ENCODE data around the gene MAF. TPM values are rescaled to one million over a fixed set of nuclear protein-coding genes. Genes with fewer than 3 reads are reported as not detected.

Gene MAF
- total RNA-seq, 1 experiment from 2014 or later, result 6.6 TPM

- POLR2A ChIA-PET, result no interaction called here
- Mint-ChIP-seq H3K36me3 (no peaks in the 10 kb centered on the region), H3K4me1 (no peaks in the 10 kb centered on the region), H3K27me3 (ENCODE audit: low read depth) (peaks cover 2% of the 10 kb centered on the region; the same call in 1 of the 2 replicates), H3K4me3 (no peak overlapping the region), H3K9me3 (peaks cover 15% of the 10 kb centered on the region), H3K27ac (no peak overlapping the region)
- DNase-seq (ENCODE audit: low spot score) (no peak), ATAC-seq (no peak)
- no peak for TF ChIP-seq HMGA2 (CRISPR knock-in tag; IDR thresholded peaks at IDR 0.05)
- CTCF ChIA-PET, result no interaction called here
Observed at GRCh38 chr16:79627092-79627491, 26.6 kb upstream of the MAF start.

- Mint-ChIP-seq H3K36me3 (no peaks in the 10 kb centered on the region), H3K9me3 (peaks cover 15% of the 10 kb centered on the region), H3K4me3 (no peak overlapping the region), H3K4me1 (no peaks in the 10 kb centered on the region), H3K27me3 (ENCODE audit: low read depth) (peaks cover 2% of the 10 kb centered on the region; the same call in 1 of the 2 replicates), H3K27ac (no peak overlapping the region)
- ATAC-seq (no peak), DNase-seq (ENCODE audit: low spot score) (no peak)
- CTCF ChIA-PET, result no interaction called here
- TF ChIP-seq ERG (CRISPR knock-in tag; IDR thresholded peaks at IDR 0.05) (no peak), ZNF512 (CRISPR knock-in tag; IDR thresholded peaks at IDR 0.05; ENCODE audit: borderline replicate concordance) (no peak), ZNF281 (CRISPR knock-in tag; IDR thresholded peaks at IDR 0.05) (no peak), ETV6 (CRISPR knock-in tag; IDR thresholded peaks at IDR 0.05) (no peak), IRF2 (CRISPR knock-in tag; IDR thresholded peaks at IDR 0.05; ENCODE audit: borderline replicate concordance, low read depth) (no peak)
- POLR2A ChIA-PET, result no interaction called here
Observed at GRCh38 chr16:79625738-79626137, 25.2 kb upstream of the MAF start.

GRCh38 chr16:79623824-79624223 is 23.3 kb upstream of the MAF start:
- ATAC-seq, result no peak
- ChIA-PET POLR2A (no interaction called here), CTCF (no interaction called here)

GRCh38 chr16:79623062-79623461 is 22.5 kb upstream of the MAF start:
- no peak overlapping the region for H3K27ac Mint-ChIP-seq
- H3K4me3 Mint-ChIP-seq, result no peak overlapping the region
- CTCF ChIA-PET, result interaction anchor here (0.5 kb wide), 1 partner anchor 744 kb away, joined by 3 read pairs; no protein-coding TSS in a partner anchor
- no peaks in the 10 kb centered on the region for H3K27me3 Mint-ChIP-seq (ENCODE audit: low read depth)
- POLR2A ChIA-PET, result no interaction called here
- no peak for ATAC-seq
- no peaks in the 10 kb centered on the region for H3K4me1 Mint-ChIP-seq
- no peaks in the 10 kb centered on the region for H3K36me3 Mint-ChIP-seq
- no peak for DNase-seq (ENCODE audit: low spot score)
- H3K9me3 Mint-ChIP-seq, result no peaks in the 10 kb centered on the region
- TF ChIP-seq ARID4B (CRISPR knock-in tag; IDR thresholded peaks at IDR 0.05; ENCODE audit: borderline replicate concordance), result no peak
- no peak for TF ChIP-seq ZMAT4 (CRISPR knock-in tag; IDR thresholded peaks at IDR 0.05)
- TF ChIP-seq HMGXB4 (CRISPR knock-in tag; IDR thresholded peaks at IDR 0.05), result no peak
- no peak for TF ChIP-seq OVOL2 (CRISPR knock-in tag; IDR thresholded peaks at IDR 0.05; ENCODE audit: borderline replicate concordance)
- no peak for TF ChIP-seq USF2 (CRISPR knock-in tag; IDR thresholded peaks at IDR 0.05)

More at GRCh38 chr16:79623824-79624223, 23.3 kb upstream of the MAF start:
- H3K4me1 Mint-ChIP-seq, result no peaks in the 10 kb centered on the region
- H3K36me3 Mint-ChIP-seq, result no peaks in the 10 kb centered on the region
- no peak overlapping the region for H3K27ac Mint-ChIP-seq
- no peaks in the 10 kb centered on the region for H3K27me3 Mint-ChIP-seq (ENCODE audit: low read depth)
- TF ChIP-seq GABPB1 (CRISPR knock-in tag; IDR thresholded peaks at IDR 0.05) (no peak), NR1H2 (CRISPR knock-in tag; IDR thresholded peaks at IDR 0.05) (no peak), TP53 (CRISPR knock-in tag; IDR thresholded peaks at IDR 0.05) (no peak)
- no peaks in the 10 kb centered on the region for H3K9me3 Mint-ChIP-seq
- H3K4me3 Mint-ChIP-seq, result no peak overlapping the region
- DNase-seq (ENCODE audit: low spot score), result no peak
